Upper lobe of right lung (tissue), 1 donor: Measurements from ENCODE around the gene ZDHHC11. TPM values are rescaled to one million over a fixed set of nuclear protein-coding genes. Genes with fewer than 3 reads are reported as not detected.
"Not testable (repeated sequence)": the region's sequence is repeated elsewhere in the genome, so short reads cannot be mapped to it uniquely, and the experiment has no call there.

Source experiments
- ATAC-seq: fragments of 200-7000 bp; cut with Tn5 transposase; one replicate; pipeline ENCODE4 v1.9.1; 2020; ENCODE audit warnings: mild to moderate bottlenecking, moderate library complexity
- DNase-seq: peaks from one replicate; pipeline ENCODE4 v3.0.0-alpha.2; 2020
- H3K27ac ChIP-seq: fragments of 200-600 bp; one replicate; pipeline ENCODE4 v1.8.0; 2022
- H3K27me3 ChIP-seq: fragments of 200-600 bp; one replicate; pipeline ENCODE4 v1.8.0; 2022; ENCODE audit warnings: mild to moderate bottlenecking
- H3K36me3 ChIP-seq: fragments of 200-600 bp; one replicate; pipeline ENCODE4 v1.8.0; 2022
- H3K4me1 ChIP-seq: fragments of 200-600 bp; one replicate; pipeline ENCODE4 v1.8.0; 2022
- H3K4me3 ChIP-seq: fragments of 200-600 bp; one replicate; pipeline ENCODE4 v1.8.0; 2022; ENCODE audit warnings: mild to moderate bottlenecking
- H3K9me3 ChIP-seq: fragments of 200-600 bp; one replicate; pipeline ENCODE4 v1.8.0; 2022
- CTCF ChIP-seq: fragments of 200-600 bp; IDR thresholded peaks from one replicate; pipeline ENCODE4 v1.8.0; 2022; ENCODE audit warnings: antibody characterized with exemption
- intact Hi-C: fragments of 100-400 bp; cut with DNase I; formaldehyde crosslinking; loops from one replicate; pipeline ENCODE4 v1.11.0; 2022
- total RNA-seq: library from RNA; stranded (reverse); fragmentation: NEBNext Ultra II Directional; extraction: Animal tissue kit (Norgen Biotek cat#: 25700); gene quantifications from one replicate; pipeline ENCODE4 v1.2.1, GENCODE V29; 2021
- donor health status: DM: no; HTN: yes; CAD: no; lungs with severe emphysema.

The ZDHHC11 gene
- total RNA-seq, 1 donor from 2014 or later = 12.6 TPM

DNA sequence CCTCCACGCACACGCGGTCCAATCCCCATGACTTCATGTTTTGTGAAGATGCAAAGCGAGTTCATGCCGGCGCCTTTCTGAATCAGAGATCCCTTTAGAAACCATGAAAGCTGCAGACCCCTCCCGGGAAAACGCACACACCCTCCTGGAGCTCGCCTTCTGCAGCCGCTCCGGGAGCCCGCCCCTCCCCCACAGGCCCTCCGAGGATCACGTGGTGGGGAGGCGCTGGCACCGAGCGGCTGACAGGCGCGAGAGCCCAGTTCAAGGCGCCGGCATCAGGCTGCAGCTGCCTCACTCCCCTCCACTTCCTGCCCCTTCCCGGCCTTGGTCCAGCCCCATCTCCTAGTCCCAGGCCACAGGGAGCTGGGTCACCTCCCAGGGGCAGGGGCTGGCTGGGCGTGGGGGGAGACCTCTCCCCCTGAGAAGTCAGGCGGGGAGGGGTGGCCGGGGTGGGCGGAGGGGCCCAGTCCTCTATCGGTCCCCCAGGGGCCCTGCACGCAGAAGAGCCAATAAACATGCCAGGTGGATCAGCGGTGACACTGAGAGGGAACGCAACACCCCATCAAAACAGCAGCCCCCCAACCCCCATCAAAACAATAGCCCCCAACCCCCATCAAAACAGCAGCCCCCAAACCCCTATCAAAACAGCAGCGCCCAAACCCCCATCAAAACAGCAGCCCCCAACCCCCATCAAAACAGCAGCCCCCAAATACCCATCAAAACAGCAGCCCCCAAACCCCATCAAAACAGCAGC lies 67.6 kb downstream of the ZDHHC11 start:
- H3K27me3 ChIP-seq, H3K9me3 ChIP-seq, H3K27ac ChIP-seq, H3K4me1 ChIP-seq, H3K36me3 ChIP-seq, intact Hi-C loops: not testable (repeated sequence)
- DNase-seq = peak; percentile 78
- H3K4me3 ChIP-seq = peak overlapping the region; percentile 28
- peak; percentile 70 for ATAC-seq

- intact Hi-C loops, H3K4me3 ChIP-seq, H3K36me3 ChIP-seq, ATAC-seq, DNase-seq, H3K9me3 ChIP-seq, H3K27ac ChIP-seq, H3K4me1 ChIP-seq, H3K27me3 ChIP-seq: not testable (repeated sequence)
Observed at GRCh38 chr5:782356-782755, 68.4 kb downstream of the ZDHHC11 start.

DNA sequence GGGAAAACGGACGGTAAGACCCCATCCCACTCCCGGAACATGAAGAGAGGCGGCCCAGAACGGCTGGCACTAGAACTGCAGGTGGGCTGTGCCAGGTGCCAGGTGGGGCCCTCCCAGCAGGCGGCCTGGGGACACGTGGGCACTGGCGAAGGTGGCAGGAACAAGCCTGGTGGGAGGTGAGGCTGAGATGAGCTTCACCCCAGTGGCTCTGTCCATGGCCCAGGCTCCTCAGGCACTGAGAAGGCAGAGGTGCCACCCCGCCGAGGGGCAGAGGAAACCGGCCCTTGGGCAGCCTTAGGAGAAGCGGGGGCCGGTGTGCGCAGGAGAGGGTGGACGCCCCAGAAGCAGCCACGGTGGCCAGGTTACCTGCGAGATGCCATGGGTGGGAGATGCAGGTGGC lies 70.2 kb downstream of the ZDHHC11 start:
- H3K4me1 ChIP-seq, intact Hi-C loops, H3K9me3 ChIP-seq, H3K4me3 ChIP-seq, ATAC-seq, H3K36me3 ChIP-seq, DNase-seq, H3K27ac ChIP-seq, H3K27me3 ChIP-seq: not testable (repeated sequence)

GRCh38 chr5:778967-779366 lies 71.8 kb downstream of the ZDHHC11 start:
- H3K4me1 ChIP-seq, ATAC-seq, intact Hi-C loops, H3K27me3 ChIP-seq, DNase-seq, H3K27ac ChIP-seq, H3K9me3 ChIP-seq, H3K4me3 ChIP-seq, H3K36me3 ChIP-seq: not testable (repeated sequence)

GRCh38 chr5:778421-778820 lies 72.4 kb downstream of the ZDHHC11 start:
- H3K27ac ChIP-seq, DNase-seq, H3K4me1 ChIP-seq, H3K9me3 ChIP-seq, H3K4me3 ChIP-seq, ATAC-seq, H3K36me3 ChIP-seq, intact Hi-C loops, H3K27me3 ChIP-seq: not testable (repeated sequence)

GRCh38 chr5:777756-778161 lies 73.0 kb downstream of the ZDHHC11 start:
- H3K27ac ChIP-seq = no peak overlapping the region
- H3K36me3 ChIP-seq = no peaks in the 10 kb centered on the region
- H3K9me3 ChIP-seq = no peaks in the 10 kb centered on the region
- TF ChIP-seq CTCF = no peak
- intact Hi-C loops = no loop called here
- H3K4me3 ChIP-seq = no peak overlapping the region
- DNase-seq (peak; percentile 60), ATAC-seq (no peak)
- no peaks in the 10 kb centered on the region for H3K27me3 ChIP-seq
- no peaks in the 10 kb centered on the region for H3K4me1 ChIP-seq

- intact Hi-C loops = no loop called here
- H3K27ac ChIP-seq = no peak overlapping the region
Observed at GRCh38 chr5:776862-777711, 73.7 kb downstream of the ZDHHC11 start.

More at GRCh38 chr5:776862-777711, 73.7 kb downstream of the ZDHHC11 start:
- no peak for TF ChIP-seq CTCF
- Histone ChIP-seq H3K27me3 (no peaks in the 10 kb centered on the region), H3K4me3 (no peak overlapping the region), H3K36me3 (no peaks in the 10 kb centered on the region), H3K9me3 (no peaks in the 10 kb centered on the region), H3K4me1 (no peaks in the 10 kb centered on the region)
- no peak for ATAC-seq
- DNase-seq = no peak
